Measurements from ENCODE around the gene TYW1B.

- TF ChIP-seq CTCF (IDR thresholded peaks at IDR 0.05) (no peak), ZFX (IDR thresholded peaks at IDR 0.05; ENCODE audit: borderline replicate concordance) (no peak)
Observed at GRCh38 chr7:72751978-72752377, 76.0 kb downstream of the TYW1B start.

All from 22Rv1 (cell line).